ELF-1 (cell line): ENCODE results near the gene SLAMF7.
"Not testable (repeated sequence)": the region's sequence is repeated elsewhere in the genome, so short reads cannot be mapped to it uniquely, and the experiment has no call there.

ENCODE experiments used
- DNase-seq: peaks from one replicate; pipeline ENCODE4 v3.0.0-alpha.2; 2016; ENCODE audit warnings: low read depth, low spot score

SLAMF7 gene

DNA sequence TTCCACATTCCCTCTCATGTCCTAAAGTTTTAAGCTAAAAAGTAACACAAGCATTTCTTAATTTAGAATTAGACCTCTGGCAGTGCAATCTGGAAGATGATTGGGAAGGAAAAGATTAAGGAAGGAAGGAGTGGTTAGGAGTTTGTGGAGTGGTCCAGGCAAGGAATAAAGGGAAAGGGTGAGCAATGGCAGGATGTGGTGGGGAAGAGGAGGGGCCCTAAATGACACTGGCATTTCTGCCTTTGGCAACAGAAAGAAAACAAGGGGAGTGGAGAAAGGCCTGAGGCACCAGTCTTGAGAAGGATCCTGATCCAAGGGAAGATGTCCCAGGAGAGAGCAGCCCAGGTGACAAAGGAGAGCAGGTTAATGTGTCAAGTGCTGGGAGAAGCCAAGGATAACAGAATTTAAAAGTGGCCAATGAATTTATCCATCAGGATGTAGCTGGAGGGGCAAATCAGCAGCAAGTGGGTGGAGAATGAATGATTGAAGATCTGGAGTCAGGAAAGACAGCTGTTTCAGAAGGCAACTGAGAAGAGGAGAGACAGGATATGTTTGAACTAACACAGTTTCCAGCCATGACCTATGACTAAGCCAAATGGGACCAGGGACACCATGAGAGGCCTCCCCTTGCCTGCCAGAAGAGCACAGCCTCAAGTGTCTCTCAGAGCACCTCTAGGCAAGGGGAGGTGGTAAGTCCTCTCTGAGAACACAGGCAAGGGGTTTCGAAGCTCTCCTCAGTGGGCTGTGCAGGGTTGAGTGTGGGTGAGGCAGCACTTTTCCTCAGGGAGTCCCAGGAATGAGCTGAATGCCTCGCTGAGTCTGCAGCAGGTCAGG, 36.1 kb downstream of the SLAMF7 start:
- DNase-seq = no peak

DNA sequence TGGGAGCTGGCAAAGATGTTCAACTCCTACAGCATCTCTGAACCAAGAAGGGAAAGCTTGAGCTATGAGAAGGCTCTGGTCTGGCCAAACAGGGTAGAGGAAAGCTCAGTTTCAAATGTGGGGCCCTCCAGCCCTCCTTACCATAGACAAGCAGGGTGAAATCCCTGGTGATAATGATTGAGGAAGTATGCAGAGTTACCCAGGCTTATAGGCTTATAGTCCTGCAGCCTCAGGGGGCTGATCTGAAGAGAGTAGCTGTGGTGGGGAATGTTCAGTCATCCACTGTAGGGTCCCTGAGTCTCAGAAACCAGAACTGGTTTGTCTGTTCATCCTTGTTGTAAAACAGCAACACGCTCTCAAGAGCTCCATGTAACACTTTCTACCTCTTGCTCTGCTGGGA, 37.1 kb downstream of the SLAMF7 start:
- DNase-seq = no peak

DNA sequence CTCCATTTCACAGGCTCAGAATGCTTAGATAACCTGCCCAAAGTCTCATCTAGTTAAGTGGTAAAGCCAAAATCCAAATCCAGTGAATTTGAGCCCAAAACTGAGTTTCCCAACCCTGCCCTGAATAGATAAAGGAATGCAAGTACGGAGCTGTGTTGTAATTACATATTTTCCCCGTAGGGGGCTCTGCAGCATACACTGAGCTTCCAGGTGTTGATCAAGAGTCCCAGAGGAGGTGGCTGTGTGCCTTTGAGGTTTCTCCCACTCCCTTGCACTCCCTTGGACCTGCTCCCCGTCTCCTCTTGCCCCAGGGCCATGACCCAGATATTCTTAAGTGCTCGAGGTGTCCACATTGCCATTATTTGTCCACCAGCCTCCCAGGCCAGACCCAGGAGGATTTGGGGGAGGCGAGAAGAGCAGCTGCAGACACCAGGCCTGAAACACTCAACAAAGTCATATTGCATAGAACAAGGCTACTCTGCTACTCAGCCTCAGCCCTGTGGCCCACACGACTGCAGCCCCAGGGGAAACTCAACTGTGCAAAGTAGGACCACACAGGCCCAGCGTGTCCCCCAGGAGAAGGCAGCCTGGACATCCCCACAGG, 38.5 kb downstream of the SLAMF7 start:
- DNase-seq = peak; percentile 61

DNA sequence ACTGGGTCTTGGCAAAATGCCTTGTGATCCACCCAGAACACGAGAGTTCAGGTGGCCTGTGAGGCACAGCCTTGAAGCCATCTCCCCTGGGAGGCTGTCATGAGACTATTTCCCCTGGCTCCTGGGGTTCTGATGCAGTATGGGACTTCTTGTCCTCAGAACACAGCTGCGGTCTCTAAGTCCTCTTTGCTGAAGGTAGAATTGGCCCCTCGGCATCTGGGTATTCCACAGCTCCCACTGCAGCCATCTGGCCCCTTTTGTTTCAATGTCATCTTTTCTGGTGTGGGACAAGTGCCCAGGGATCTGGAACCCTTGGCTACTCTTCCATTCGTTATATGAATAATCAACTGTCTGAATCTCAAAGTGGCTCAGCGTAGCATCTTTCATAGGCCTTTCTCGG, 39.9 kb downstream of the SLAMF7 start:
- no peak for DNase-seq

DNA sequence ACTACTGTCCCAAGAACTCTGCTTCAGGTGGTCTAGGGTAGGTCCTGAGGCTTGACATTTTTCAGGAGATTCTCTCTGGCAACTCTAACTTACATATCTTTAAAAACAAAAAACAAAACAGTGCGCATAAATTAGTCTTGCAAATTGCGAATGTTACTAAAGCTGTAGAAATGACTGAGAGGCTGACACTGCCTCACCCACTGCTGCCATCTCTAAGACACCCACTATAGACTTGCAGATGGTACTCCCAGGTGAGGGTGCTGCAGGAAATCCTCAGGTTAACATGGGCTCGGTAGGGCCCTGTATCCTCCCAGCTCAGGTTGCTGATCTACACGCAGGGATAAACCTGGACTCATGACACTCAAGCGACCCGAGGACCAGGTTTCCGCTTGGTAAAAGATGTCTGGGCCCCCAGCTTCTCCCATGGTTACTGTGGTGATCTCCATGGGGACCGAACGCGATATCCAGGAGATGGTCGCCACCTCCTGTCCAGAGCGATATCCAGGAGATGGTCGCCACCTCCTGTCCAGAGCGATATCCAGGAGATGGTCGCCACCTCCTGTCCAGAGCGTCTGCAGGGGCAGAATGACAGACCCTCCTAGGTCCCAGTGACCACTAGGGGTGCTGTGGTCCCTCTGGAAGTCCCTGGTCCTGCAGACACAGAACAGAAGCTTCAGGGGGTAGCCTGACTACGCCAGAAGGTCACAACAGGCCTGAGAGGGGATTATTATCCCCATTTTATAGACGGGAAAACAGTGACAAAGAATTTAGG, 40.8 kb downstream of the SLAMF7 start:
- peak; percentile 75 for DNase-seq

DNA sequence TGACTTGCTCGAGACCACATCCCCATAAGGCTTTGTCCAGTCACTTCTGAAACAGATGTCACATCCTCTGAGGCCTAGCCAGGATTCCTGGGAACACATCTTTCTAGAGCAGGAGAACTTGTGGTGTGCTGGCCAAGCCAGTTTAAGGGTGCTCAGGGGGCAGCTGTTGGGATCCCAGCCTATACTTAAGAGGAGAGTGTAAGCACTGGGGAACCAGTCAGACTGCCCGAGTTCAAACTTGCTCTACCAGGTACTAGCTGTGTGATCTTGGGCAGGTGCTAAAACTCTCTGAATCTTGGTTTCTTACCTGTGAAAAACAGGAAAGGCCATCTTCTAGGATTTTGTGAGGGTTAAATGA, 41.3 kb downstream of the SLAMF7 start:
- DNase-seq = no peak

DNA sequence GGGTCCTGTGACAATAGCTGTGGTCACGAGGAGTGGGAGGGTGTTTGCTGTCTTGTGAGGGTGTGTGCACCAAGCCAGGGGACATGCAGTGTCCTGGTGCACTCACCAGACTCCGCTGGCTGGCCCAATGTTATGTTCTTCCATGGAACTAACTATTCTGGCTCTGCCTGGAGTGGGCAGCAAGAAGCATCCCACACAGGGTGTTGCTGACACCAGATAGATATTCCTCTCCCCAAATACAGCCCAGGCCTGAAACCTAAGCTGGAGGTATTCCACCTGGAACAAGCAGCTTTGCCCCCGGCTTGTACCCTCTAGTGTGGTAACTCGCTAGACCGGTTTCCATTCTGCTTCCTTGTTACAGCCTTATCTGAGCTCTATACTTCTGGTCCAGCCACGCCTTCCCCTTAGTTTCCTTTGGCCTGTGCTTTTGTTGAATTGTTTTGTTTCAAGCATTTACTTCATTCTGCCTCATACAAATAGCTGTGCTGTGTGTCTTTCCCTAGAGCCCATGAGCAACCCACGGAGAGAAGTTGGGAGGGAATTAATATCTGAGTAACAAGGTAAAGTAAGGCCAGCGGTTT, 42.2 kb downstream of the SLAMF7 start:
- peak; percentile 86 for DNase-seq

DNA sequence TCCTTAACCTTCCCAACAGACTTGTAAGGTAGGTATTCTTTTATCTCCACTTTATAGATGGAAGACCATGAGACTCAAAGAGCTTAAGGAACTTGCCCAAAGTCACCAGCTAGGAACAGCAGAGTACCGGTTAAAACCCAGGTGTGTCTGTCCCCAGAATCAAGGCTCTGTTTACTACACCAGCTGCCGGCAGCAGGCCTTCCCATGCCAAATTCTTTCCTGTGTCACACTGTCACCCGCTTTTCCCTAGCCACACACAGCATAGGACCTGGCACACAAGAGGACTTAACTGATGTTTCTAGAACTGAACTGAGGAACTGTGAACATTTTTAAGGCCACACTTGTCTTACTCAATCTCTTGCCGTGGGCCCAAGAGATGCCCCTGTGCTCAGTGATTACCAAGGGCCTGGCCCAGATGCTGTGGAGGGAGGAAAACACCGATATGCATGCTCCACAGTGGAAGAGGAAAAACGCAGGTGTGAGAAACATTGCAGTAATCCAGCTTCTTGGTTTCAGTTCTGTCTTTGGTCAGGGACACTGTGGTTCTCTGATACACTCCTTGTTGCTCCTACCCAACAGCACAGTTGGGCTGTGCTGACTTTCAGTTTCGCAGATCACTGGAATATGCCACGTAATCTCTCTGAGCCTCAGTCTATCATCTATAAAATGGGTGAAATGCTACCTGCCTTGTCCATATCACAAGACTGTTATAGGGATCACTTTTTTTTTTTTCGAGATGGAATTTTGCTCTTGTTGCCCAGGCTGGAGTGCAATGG, 43.1 kb downstream of the SLAMF7 start:
- DNase-seq = no peak

DNA sequence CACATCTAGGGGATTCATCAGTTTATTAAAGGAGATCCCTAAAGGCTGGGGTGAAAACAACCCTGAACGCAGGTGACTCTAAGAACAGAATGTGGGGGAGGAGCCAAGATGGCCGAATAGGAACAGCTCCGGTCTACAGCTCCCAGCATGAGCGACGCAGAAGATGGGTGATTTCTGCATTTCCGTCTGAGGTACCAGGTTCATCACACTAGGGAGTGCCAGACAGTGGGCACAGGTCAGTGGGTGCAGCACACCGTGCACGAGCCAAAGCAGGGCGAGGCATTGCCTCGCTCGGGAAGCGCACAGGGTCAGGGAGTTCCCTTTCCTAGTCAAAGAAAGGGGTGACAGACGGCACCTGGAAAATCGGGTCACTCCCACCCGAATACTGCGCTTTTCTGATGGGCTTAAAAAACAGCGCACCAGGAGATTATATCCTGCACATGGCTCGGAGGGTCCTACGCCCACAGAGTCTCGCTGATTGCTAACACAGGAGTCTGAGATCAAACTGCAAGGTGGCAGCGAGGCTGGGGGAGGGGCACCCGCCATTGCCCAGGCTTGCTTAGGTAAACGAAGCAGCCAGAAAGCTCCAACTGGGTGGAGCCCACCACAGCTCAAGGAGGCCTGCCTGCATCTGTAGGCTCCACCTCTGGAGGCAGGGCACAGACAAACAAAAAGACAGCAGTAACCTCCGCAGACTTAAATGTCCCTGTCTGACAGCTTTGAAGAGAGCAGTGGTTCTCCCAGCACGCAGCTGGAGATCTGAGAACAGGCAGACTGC, 44.1 kb downstream of the SLAMF7 start:
- DNase-seq = not testable (repeated sequence)

DNA sequence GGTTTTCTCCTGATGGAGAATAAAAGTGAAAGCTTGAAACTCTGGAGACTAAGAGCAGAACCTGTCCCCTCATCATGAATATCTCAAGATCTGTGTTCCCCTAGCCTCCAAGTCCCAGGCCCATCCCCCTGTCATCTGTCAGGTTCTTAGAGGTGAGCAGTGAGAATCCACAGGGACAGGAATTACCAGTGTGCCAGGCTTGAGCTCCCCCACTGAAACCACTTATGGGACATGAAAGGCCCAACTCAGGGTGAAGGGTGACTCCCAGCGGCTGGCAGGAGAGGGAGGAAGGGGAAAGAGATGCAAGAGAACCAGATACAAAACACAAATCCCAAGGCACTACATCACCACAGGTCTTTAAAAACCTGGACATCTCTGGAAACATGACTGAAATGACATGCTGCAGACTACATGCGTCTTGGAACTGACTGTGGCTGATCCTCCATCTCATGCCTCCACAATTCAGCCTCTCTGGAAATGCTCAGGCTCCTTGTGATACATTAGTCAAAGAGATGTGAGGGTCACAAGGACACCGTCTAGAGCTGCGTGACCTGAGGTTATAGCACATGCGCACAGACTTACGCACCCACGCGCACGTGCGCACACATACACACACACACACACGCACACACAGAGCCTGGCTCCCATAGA, 50.1 kb downstream of the SLAMF7 start:
- no peak for DNase-seq

DNA sequence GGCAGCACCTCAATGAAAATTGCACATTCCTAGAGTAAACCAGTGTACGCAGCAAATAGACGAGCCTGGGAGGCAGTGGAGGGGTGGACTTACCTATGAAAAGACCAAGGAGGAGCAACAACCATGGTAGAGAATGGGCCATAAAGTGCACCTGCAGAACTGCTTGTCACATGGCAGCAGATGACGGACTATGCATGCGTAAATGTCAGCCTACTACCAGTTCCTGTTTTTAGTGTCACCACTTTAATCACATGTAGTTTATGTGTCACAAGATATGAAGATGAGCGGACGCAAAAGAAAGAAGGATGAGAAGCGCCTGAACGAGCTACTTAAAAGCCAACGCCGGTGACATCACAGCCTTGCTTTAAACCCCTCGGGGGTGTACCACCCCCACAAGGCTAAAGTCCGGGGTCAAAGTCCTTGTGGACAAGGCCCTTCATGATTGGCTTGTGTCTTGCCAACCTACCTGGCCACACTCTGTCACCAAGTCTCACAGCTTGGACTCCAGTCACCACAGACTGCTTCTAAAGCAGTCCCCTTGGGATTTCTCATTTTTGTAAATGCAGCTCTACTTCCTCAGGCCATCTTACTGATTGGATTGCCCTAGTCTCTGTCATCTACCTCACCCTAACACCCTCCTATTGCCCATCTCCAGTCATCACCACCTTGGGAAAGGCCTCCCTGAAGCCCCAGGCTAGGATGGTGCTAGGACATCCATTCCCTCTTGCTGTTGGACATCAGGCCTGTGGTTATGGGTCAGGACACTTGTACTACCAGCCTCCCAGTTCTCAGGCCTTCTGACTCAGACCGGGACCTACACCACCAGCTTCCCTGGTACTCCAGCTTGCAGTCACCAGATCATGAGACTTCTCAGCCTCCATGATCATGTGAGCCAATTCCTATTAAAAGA, 50.9 kb downstream of the SLAMF7 start:
- DNase-seq = no peak

DNA sequence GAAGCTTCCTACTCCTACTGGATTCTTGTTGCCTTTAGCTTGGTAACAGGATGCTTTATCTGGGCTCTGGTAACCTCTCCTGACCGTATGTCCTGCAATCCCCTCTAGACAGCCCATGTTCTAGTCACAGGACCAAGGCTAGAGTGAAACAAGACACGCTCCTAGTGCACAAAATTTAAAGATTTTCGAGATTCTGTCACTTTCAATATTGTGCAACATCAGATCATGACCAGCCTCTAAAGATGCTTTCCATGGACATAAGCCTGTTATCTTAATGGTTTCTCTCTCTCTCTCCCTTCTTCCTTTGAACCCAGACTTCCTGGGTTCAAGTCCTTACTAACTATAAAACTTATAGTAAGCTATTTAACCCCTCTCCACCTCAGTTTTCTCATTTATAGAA, 55.3 kb downstream of the SLAMF7 start:
- no peak for DNase-seq

DNA sequence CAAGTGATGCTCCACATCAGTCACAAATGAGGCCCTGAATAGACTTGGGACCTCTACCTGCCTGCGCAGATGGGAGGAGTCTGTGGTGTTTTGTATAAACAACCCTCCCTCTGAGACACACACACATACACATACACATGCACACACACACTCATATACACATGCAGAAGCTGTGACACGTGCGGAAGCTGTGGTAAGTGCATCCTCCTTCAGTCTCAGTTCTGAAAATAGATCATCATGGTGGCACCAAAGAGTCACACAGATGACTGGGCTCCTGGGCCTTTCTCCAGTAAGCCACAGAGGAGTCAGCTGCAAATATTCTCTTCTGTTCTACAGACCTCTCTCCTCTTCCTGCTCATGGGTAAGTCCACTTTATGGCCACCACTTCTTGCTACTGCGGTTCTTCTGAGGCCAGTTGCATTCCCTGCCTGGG, 56.9 kb downstream of the SLAMF7 start, which contains the start of gene LY9:
TSS of gene LY9 (plus strand) at position 224 of the 433 bp plus-strand sequence. CDS start at position 238, 14 bp downstream.
- no peak for DNase-seq

DNA sequence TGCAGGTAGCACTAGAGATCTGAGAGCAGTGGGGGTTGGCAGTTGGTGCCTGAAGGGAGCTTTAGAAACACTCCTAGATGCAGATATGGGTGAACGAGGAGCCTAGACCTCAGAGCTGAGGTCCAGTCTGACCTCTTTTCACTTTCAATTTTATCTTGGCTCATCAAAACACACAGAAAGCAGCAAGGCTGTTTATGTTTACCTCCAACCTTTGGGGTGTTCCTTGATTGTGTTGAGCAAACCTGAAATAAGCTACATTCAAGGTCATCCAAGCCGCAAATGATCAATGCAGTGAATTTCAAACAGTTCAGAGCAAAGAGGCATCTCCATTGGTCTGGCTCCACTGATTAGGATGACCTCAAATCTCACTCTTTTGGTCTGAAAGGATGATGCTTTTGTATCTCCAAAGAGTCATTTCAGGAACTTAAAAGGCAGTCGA, 58.2 kb downstream of the SLAMF7 start:
- DNase-seq = no peak

DNA sequence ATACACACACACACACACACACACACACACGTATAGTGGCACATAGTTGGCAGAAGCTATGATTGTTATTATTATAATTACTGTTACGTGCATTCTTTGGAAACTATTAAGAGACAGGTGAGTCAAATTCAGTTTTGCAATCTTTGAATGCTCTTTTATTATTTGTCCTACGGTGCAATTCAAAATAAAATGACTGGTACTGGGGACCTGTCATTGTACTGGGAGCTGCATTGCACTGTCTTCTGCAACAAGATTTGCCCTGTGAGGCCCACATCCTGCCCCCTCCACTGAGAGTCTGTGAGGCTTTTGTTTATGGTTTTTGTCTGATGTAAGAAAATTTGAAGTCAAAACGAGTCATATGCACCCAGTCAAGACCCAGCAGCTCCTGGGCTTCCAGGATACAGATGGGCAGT, 58.8 kb downstream of the SLAMF7 start:
- DNase-seq = no peak

DNA sequence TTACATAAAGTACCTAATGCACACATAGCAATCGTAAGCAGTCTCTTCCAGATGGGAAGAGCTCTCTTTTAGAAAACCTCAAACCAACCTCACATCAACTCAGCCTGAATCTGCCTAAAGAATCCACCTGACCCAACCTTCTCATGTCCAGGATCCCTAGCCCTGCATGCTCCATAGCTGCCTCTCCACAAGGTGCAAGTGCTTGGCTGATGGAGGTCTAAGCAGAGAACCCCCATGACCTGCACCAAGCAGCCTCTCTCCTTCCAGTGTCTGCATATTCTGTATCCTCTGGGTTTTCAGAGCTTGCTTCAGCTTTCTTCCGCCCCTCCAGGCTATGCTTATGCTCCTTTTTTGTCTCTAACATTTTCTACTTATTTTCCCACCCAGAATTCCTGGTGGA, 59.4 kb downstream of the SLAMF7 start:
- DNase-seq = no peak

DNA sequence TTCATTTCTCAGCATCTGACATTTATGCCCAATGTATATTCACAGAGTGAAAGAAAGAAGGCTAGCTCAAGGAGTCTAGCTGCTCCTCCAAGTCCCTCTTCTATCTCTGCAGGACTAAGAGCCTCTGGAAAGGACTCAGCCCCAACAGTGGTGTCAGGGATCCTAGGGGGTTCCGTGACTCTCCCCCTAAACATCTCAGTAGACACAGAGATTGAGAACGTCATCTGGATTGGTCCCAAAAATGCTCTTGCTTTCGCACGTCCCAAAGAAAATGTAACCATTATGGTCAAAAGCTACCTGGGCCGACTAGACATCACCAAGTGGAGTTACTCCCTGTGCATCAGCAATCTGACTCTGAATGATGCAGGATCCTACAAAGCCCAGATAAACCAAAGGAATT, 60.6 kb downstream of the SLAMF7 start:
- no peak for DNase-seq

DNA sequence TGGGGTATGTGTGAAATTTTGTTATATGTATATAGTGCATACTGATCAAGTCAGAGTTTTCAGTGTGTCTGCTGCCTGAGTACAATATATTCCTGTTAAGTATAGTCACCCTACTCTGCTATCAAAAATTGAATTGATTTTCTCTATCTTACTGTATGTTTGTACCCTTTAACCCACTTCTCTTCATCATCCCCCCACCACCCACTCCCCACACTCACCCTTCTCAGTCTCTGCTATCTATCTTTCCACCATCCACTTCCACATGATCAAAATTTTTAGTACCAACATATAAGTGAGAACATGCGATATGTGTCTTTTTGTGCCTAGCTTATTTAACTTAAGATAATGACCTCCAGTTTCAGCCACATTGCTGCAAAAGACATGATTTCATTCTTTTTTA, 61.1 kb downstream of the SLAMF7 start:
- no peak for DNase-seq
